Ramos (cell line): Measurements from ENCODE around the gene TBC1D16.
"Not testable (repeated sequence)": the region's sequence is repeated elsewhere in the genome, so short reads cannot be mapped to it uniquely, and the experiment has no call there.

Source experiments
- in situ Hi-C: fragments of 300-500 bp; cut with MboI; formaldehyde crosslinking; loops from one replicate; pipeline ENCODE4 v1.14.3; 2022; ENCODE audit warnings: low sequenced_read_pairs; ENCODE audit not compliant: unreplicated experiment

The TBC1D16 gene

GRCh38 chr17:79977708-79978547, 57.7 kb downstream of the TBC1D16 start:
- in situ Hi-C loops = no loop called here

GRCh38 chr17:79977161-79977631, 58.5 kb downstream of the TBC1D16 start:
- in situ Hi-C loops = no loop called here

- in situ Hi-C loops = no loop called here
These were observed 59.2 kb downstream of the TBC1D16 start for GRCh38 chr17:79976451-79976850.

GRCh38 chr17:79975498-79976134, 60.1 kb downstream of the TBC1D16 start:
- in situ Hi-C loops = no loop called here

GRCh38 chr17:79974566-79975497, 60.8 kb downstream of the TBC1D16 start:
- in situ Hi-C loops = no loop called here

GRCh38 chr17:79971651-79972050, 64.0 kb downstream of the TBC1D16 start:
- in situ Hi-C loops = no loop called here

- in situ Hi-C loops = no loop called here
These were observed 65.0 kb downstream of the TBC1D16 start for GRCh38 chr17:79970576-79971068.

- in situ Hi-C loops = loop anchor here (5.0 kb wide), 1 partner anchor 183 kb away; no protein-coding TSS in a partner anchor
These were observed 65.8 kb downstream of the TBC1D16 start for GRCh38 chr17:79969906-79970305.

GRCh38 chr17:79968116-79968515, 67.6 kb downstream of the TBC1D16 start:
- in situ Hi-C loops = loop anchor here (5.0 kb wide), 1 partner anchor 181 kb away; no protein-coding TSS in a partner anchor

GRCh38 chr17:79966681-79967080, 69.0 kb downstream of the TBC1D16 start:
- in situ Hi-C loops = loop anchor here (5.0 kb wide), 1 partner anchor 179 kb away; no protein-coding TSS in a partner anchor

- in situ Hi-C loops = loop anchor here (5.0 kb wide), 1 partner anchor 179 kb away; no protein-coding TSS in a partner anchor
These were observed 69.9 kb downstream of the TBC1D16 start for GRCh38 chr17:79965806-79966205.

GRCh38 chr17:79962467-79962866, 73.2 kb downstream of the TBC1D16 start:
- in situ Hi-C loops = not testable (repeated sequence)

- in situ Hi-C loops = not testable (repeated sequence)
These were observed 74.1 kb downstream of the TBC1D16 start for GRCh38 chr17:79961567-79961966.

GRCh38 chr17:79960788-79961522, 74.7 kb downstream of the TBC1D16 start:
- in situ Hi-C loops = no loop called here

GRCh38 chr17:79959042-79959441, 76.6 kb downstream of the TBC1D16 start:
- in situ Hi-C loops = no loop called here

- in situ Hi-C loops = no loop called here
These were observed 78.8 kb downstream of the TBC1D16 start for GRCh38 chr17:79956853-79957252.

GRCh38 chr17:79956441-79956735, 79.3 kb downstream of the TBC1D16 start:
- in situ Hi-C loops = not testable (repeated sequence)

GRCh38 chr17:79955691-79956440, 79.8 kb downstream of the TBC1D16 start:
- in situ Hi-C loops = no loop called here

GRCh38 chr17:79955167-79955549, 80.5 kb downstream of the TBC1D16 start:
- in situ Hi-C loops = no loop called here
